Osteoblast (primary cell): ENCODE results near the gene KRTAP5-7. TPM values are rescaled to one million over a fixed set of nuclear protein-coding genes. Genes with fewer than 3 reads are reported as not detected.

Experiments
- DNase-seq: peaks from one replicate; pipeline ENCODE4 v3.0.0; 2011; ENCODE audit warnings: low spot score, mixed read lengths; ENCODE audit not compliant: insufficient read length; ENCODE audit errors: missing footprints
- H2AFZ ChIP-seq: 2 replicates; pipeline ENCODE4 v1.6.0; 2011; ENCODE audit warnings: mild to moderate bottlenecking, low read length
- H3K27ac ChIP-seq: 2 replicates; pipeline ENCODE4 v1.5.1; 2011; ENCODE audit warnings: mild to moderate bottlenecking, low read depth, low read length, moderate library complexity
- H3K27me3 ChIP-seq: 2 replicates; pipeline ENCODE4 v1.6.0; 2012; ENCODE audit warnings: mild to moderate bottlenecking, control low read depth, inconsistent platforms, low read length, moderate library complexity; ENCODE audit not compliant: insufficient read depth
- H3K36me3 ChIP-seq: 2 replicates; pipeline ENCODE4 v1.5.1; 2011; ENCODE audit warnings: mild to moderate bottlenecking, low read length, control low read depth, moderate library complexity; ENCODE audit not compliant: insufficient read depth
- H3K4me1 ChIP-seq: 2 replicates; pipeline ENCODE4 v1.5.1; 2011; ENCODE audit warnings: mild to moderate bottlenecking, low read length, control low read depth, moderate library complexity; ENCODE audit not compliant: insufficient read depth
- H3K4me2 ChIP-seq: 2 replicates; pipeline ENCODE4 v1.6.0; 2011; ENCODE audit warnings: mild to moderate bottlenecking, low read length; ENCODE audit not compliant: insufficient read depth
- H3K4me3 ChIP-seq: fragments of 200-600 bp; sonication (generic); 3 replicates; pipeline ENCODE4 v1.5.1; 2012; ENCODE audit warnings: mild to moderate bottlenecking, low read length, inconsistent platforms; ENCODE audit not compliant: insufficient read depth
- H3K79me2 ChIP-seq: 2 replicates; pipeline ENCODE4 v1.6.0; 2012; ENCODE audit warnings: mild to moderate bottlenecking, low read length, control low read depth, inconsistent platforms; ENCODE audit not compliant: insufficient read depth
- H3K9me3 ChIP-seq: 2 replicates; pipeline ENCODE4 v1.5.1; 2011; ENCODE audit warnings: low read depth, low read length, control low read depth
- H4K20me1 ChIP-seq: 2 replicates; pipeline ENCODE4 v1.6.0; 2012; ENCODE audit warnings: mild to moderate bottlenecking, low read length, control low read depth; ENCODE audit not compliant: insufficient read depth
- small RNA-seq: library from RNA; depleted of rRNA; stranded (forward); fragments of <200 nt; gene quantifications from one replicate; pipeline ENCODE3, GENCODE V24; 2012
- total RNA-seq: library from RNA; depleted of rRNA; stranded (reverse); fragments of >200 nt; gene quantifications from 2 replicates; pipeline ENCODE4 v1.2.3, GENCODE V29; 2012
- TF ChIP-seq, protein P1 (sequence below): IDR thresholded peaks from 2 replicates; pipeline ENCODE4 v1.5.1; 2011; ENCODE audit warnings: mild to moderate bottlenecking, low read depth, low read length, moderate library complexity; ENCODE audit errors: extremely low read depth

The KRTAP5-7 gene
- total RNA-seq, 1 donor = 0.36 TPM

DNA sequence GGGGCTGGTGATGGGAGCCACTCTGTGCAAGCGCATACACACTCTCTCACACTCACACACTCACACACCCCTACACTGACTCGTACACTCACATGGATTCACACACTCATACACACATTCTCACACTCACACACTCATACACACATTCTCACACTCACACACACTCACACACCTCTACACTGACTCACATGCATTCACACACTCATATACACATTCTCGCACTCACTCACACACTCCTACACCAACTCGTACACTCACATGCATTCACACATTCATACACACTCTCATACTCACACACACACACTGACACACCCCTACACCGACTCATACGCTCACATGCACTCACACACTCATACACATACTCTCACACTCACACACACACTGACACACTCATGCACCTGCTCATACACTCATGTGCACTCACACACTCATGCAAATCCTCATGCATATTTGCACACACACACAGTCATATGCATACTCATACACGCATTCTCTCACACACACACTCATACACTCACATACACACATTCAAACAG is 50.5 kb downstream of the KRTAP5-7 start:
- no peaks in the 10 kb centered on the region for H3K79me2 ChIP-seq
- TF ChIP-seq, protein P1, sequence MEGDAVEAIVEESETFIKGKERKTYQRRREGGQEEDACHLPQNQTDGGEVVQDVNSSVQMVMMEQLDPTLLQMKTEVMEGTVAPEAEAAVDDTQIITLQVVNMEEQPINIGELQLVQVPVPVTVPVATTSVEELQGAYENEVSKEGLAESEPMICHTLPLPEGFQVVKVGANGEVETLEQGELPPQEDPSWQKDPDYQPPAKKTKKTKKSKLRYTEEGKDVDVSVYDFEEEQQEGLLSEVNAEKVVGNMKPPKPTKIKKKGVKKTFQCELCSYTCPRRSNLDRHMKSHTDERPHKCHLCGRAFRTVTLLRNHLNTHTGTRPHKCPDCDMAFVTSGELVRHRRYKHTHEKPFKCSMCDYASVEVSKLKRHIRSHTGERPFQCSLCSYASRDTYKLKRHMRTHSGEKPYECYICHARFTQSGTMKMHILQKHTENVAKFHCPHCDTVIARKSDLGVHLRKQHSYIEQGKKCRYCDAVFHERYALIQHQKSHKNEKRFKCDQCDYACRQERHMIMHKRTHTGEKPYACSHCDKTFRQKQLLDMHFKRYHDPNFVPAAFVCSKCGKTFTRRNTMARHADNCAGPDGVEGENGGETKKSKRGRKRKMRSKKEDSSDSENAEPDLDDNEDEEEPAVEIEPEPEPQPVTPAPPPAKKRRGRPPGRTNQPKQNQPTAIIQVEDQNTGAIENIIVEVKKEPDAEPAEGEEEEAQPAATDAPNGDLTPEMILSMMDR = no peak
- no peaks in the 10 kb centered on the region for H3K4me1 ChIP-seq
- no peaks in the 10 kb centered on the region for H4K20me1 ChIP-seq
- H2AFZ ChIP-seq = no peak overlapping the region
- no peak overlapping the region for H3K27ac ChIP-seq
- no peak for DNase-seq
- no peak overlapping the region for H3K4me3 ChIP-seq
- no peaks in the 10 kb centered on the region for H3K36me3 ChIP-seq
- peaks cover 29% of the 10 kb centered on the region for H3K27me3 ChIP-seq
- H3K4me2 ChIP-seq = no peak overlapping the region
- no peaks in the 10 kb centered on the region for H3K9me3 ChIP-seq

Small RNA genes lying within 50 kb of the gene (small RNA-seq; reads per million reads assigned to genes)
- gene AP000867.1 = not detected

Other genes starting within 250 kb of the KRTAP5-7 start
- 58.3 and 60.4 TPM in 2 replicates for gene DHCR7, start 78.9 kb upstream of the KRTAP5-7 start, total RNA-seq
- gene NADSYN1, start 74.1 kb upstream of the KRTAP5-7 start, total RNA-seq = 69.5 and 81.1 TPM in 2 replicates
- 0.36 TPM in 1 of 2 replicates, not detected in the other for gene KRTAP5-8, start 10.8 kb downstream of the KRTAP5-7 start, total RNA-seq
- not detected in 2 replicates for gene KRTAP5-9, start 21.2 kb downstream of the KRTAP5-7 start, total RNA-seq
- 0.36 TPM in 1 of 2 replicates, not detected in the other for gene KRTAP5-10, start 38.3 kb downstream of the KRTAP5-7 start, total RNA-seq
- gene KRTAP5-11, start 55.6 kb downstream of the KRTAP5-7 start, total RNA-seq = not detected in 2 replicates